OCI-LY1 (cell line): ENCODE data around the gene FMO3.

ENCODE experiments used
- H2AFZ ChIP-seq: fragments of 200-600 bp; sonication (generic), shearing (Covaris generic); 2 replicates; pipeline ENCODE4 v1.6.0; 2014; ENCODE audit warnings: antibody characterized with exemption, mild to moderate bottlenecking, low read length
- H3F3A ChIP-seq: fragments of 200-600 bp; sonication (generic), shearing (Covaris generic); 2 replicates; pipeline ENCODE4 v1.6.0; 2014; ENCODE audit warnings: mild to moderate bottlenecking, antibody characterized with exemption, low read length, moderate library complexity; ENCODE audit not compliant: insufficient read depth
- H3K27ac ChIP-seq: fragments of 200-600 bp; sonication (generic); 2 replicates; pipeline ENCODE4 v1.5.1; 2014; ENCODE audit warnings: low read length, mixed run types, mild to moderate bottlenecking, low read depth; ENCODE audit not compliant: poor library complexity, severe bottlenecking
- H3K27me3 ChIP-seq: fragments of 200-600 bp; sonication (generic); 2 replicates; pipeline ENCODE4 v1.6.0; 2014; ENCODE audit warnings: antibody characterized with exemption, mild to moderate bottlenecking, low read length, moderate library complexity; ENCODE audit not compliant: insufficient read depth
- H3K36me3 ChIP-seq: fragments of 200-600 bp; sonication (generic); 2 replicates; pipeline ENCODE4 v1.6.1; 2014; ENCODE audit warnings: mild to moderate bottlenecking, antibody characterized with exemption, low read length, moderate library complexity, mixed read lengths; ENCODE audit not compliant: insufficient read depth
- H3K4me1 ChIP-seq: fragments of 200-600 bp; sonication (generic); 2 replicates; pipeline ENCODE4 v1.5.1; 2014; ENCODE audit warnings: mild to moderate bottlenecking, low read length, moderate library complexity; ENCODE audit not compliant: insufficient read depth, severe bottlenecking
- H3K4me2 ChIP-seq: fragments of 200-600 bp; sonication (generic), shearing (Covaris generic); 2 replicates; pipeline ENCODE4 v1.6.1; 2014; ENCODE audit warnings: low read length
- H3K4me3 ChIP-seq: fragments of 200-600 bp; sonication (generic); 2 replicates; pipeline ENCODE4 v1.5.1; 2014; ENCODE audit warnings: low read length, low read depth, mild to moderate bottlenecking, mixed read lengths; ENCODE audit not compliant: poor library complexity, severe bottlenecking
- H3K79me2 ChIP-seq: fragments of 200-600 bp; shearing (Covaris generic); 2 replicates; pipeline ENCODE4 v1.6.1; 2016; ENCODE audit warnings: mixed run types, low read length, mixed read lengths; ENCODE audit not compliant: insufficient read depth
- H3K9ac ChIP-seq: fragments of 200-600 bp; sonication (generic), shearing (Covaris generic); 2 replicates; pipeline ENCODE4 v1.6.1; 2014; ENCODE audit warnings: mild to moderate bottlenecking, low read length, mixed read lengths
- H3K9me2 ChIP-seq: fragments of 200-600 bp; sonication (generic), shearing (Covaris generic); 2 replicates; pipeline ENCODE4 v1.6.1; 2014; ENCODE audit warnings: low read depth, mild to moderate bottlenecking, low read length, mixed read lengths
- H3K9me3 ChIP-seq: fragments of 200-600 bp; shearing (Covaris generic); 2 replicates; pipeline ENCODE4 v1.6.1; 2014; ENCODE audit warnings: low read length, mixed read lengths
- H4K20me1 ChIP-seq: fragments of 200-600 bp; sonication (generic), shearing (Covaris generic); 2 replicates; pipeline ENCODE4 v1.6.0; 2016; ENCODE audit warnings: mild to moderate bottlenecking, low read length; ENCODE audit not compliant: insufficient read depth
- EZH2 ChIP-seq: fragments of 200-600 bp; sonication (generic), shearing (Covaris generic); IDR thresholded peaks from 2 replicates; pipeline ENCODE4 v1.8.0; 2017; ENCODE audit warnings: borderline replicate concordance, mixed run types, mild to moderate bottlenecking, antibody characterized with exemption, low read length, moderate library complexity, mixed read lengths
- TF ChIP-seq, protein P1 (sequence below): fragments of 200-600 bp; sonication (generic), shearing (Covaris generic); IDR thresholded peaks from 2 replicates; pipeline ENCODE4 v1.5.1; 2017; ENCODE audit warnings: mild to moderate bottlenecking, antibody characterized with exemption, low read length, moderate library complexity, mixed read lengths

FMO3 gene

DNA sequence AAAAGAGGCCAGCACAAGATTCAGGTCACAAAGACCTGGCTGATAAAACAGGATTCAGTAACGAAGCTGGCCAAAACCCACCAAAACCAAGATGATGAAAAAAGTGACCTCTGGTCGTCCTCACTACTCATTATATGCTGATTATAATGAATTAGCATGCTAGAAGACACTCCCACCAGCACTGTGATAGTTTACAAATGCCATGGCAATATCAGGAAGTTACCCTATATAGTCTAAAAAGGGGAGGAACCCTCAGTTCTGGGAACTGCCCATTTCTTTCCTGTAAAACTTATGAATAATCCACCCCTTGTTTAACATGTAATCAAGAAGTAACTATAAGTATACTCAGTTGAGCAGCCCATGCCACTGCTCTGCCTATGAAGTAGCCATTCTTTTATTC, 68.4 kb downstream of the FMO3 start:
- H2AFZ ChIP-seq, result no peak overlapping the region
- no peaks in the 10 kb centered on the region for H3K4me1 ChIP-seq
- H3K4me3 ChIP-seq, result no peak overlapping the region
- no peaks in the 10 kb centered on the region for H3K9me3 ChIP-seq
- no peak overlapping the region for H3K4me2 ChIP-seq
- no peaks in the 10 kb centered on the region for H3K79me2 ChIP-seq
- TF ChIP-seq EZH2, result no peak
- TF ChIP-seq, protein P1, sequence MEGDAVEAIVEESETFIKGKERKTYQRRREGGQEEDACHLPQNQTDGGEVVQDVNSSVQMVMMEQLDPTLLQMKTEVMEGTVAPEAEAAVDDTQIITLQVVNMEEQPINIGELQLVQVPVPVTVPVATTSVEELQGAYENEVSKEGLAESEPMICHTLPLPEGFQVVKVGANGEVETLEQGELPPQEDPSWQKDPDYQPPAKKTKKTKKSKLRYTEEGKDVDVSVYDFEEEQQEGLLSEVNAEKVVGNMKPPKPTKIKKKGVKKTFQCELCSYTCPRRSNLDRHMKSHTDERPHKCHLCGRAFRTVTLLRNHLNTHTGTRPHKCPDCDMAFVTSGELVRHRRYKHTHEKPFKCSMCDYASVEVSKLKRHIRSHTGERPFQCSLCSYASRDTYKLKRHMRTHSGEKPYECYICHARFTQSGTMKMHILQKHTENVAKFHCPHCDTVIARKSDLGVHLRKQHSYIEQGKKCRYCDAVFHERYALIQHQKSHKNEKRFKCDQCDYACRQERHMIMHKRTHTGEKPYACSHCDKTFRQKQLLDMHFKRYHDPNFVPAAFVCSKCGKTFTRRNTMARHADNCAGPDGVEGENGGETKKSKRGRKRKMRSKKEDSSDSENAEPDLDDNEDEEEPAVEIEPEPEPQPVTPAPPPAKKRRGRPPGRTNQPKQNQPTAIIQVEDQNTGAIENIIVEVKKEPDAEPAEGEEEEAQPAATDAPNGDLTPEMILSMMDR, result no peak
- no peak overlapping the region for H3K27ac ChIP-seq
- H3K36me3 ChIP-seq, result no peaks in the 10 kb centered on the region
- no peaks in the 10 kb centered on the region for H4K20me1 ChIP-seq
- no peaks in the 10 kb centered on the region for H3F3A ChIP-seq
- H3K9me2 ChIP-seq, result no peaks in the 10 kb centered on the region
- H3K27me3 ChIP-seq, result no peaks in the 10 kb centered on the region
- no peak overlapping the region for H3K9ac ChIP-seq

DNA sequence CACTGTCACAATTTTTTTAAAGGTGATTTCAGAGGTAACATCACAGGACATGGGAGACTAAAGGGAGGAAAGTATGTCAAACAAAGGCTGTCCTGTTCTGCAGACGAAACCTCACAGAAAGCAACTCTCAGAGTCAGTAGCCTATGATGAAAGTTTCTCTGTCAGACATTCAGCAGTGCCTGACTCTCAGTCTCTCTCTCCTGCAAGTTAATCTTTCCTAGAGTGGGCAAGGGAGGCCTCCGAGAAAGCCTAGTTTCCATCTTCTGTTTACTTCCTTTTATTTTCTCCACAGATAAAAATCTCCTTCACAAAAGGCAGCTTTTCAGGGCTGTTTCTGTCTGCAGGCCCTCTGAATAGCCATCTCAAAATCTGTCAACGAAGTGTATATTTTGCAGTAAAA, 69.5 kb downstream of the FMO3 start:
- no peak overlapping the region for H3K9ac ChIP-seq
- H3K4me3 ChIP-seq, result no peak overlapping the region
- H3K27ac ChIP-seq, result no peak overlapping the region

DNA sequence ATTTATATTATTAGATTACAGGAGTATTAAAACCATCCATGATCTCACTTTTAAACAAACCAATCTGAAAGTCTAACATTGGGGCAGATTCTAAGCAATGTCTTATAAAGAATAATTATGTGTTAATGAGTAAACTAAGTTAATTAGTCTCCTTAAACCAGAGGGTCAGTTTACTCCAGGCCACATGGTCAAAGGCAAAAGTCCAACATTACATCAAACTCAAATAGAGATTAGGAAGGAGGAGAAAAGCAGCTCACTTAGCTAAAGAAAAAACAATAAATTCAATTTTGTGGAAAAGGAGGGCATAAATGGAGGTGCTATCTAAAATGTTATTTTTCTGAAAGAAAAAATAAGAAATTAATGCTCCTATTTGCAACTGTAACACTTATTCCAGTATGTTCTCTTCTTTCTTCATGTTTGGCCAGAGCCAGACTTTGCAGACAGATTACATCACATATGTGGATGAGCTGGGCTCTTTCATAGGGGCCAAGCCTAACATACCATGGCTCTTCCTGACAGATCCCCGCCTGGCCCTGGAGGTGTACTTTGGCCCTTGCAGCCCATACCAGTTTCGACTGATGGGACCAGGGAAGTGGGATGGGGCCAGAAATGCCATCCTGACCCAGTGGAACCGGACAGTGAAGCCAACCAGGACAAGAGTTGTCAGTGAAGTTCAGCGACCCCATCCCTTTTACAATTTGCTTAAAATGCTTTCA, 70.1 kb downstream of the FMO3 start:
- Histone ChIP-seq H3K27me3 (no peaks in the 10 kb centered on the region), H3K4me2 (no peak overlapping the region), H3K9me2 (no peaks in the 10 kb centered on the region), H2AFZ (no peak overlapping the region), H3F3A (no peaks in the 10 kb centered on the region), H3K4me1 (no peaks in the 10 kb centered on the region), H3K79me2 (no peaks in the 10 kb centered on the region), H3K4me3 (no peak overlapping the region), H3K36me3 (no peaks in the 10 kb centered on the region), H3K27ac (no peak overlapping the region), H4K20me1 (no peaks in the 10 kb centered on the region), H3K9me3 (no peaks in the 10 kb centered on the region), H3K9ac (no peak overlapping the region)
- TF ChIP-seq EZH2, result no peak
- TF ChIP-seq, protein P1, result no peak

More for the DNA sequence above, 69.5 kb downstream of the FMO3 start:
- Histone ChIP-seq H3K27me3 (no peaks in the 10 kb centered on the region), H3K36me3 (no peaks in the 10 kb centered on the region), H4K20me1 (no peaks in the 10 kb centered on the region), H3K9me2 (no peaks in the 10 kb centered on the region), H3K9me3 (no peaks in the 10 kb centered on the region), H3K4me2 (no peak overlapping the region), H3F3A (no peaks in the 10 kb centered on the region), H3K79me2 (no peaks in the 10 kb centered on the region), H2AFZ (no peak overlapping the region), H3K4me1 (no peaks in the 10 kb centered on the region)
- no peak for TF ChIP-seq EZH2
- TF ChIP-seq, protein P1, result no peak
